HL-60 (cell line): ENCODE results near the gene WDR77.

Experiments
- DNase-seq, 2 experiments: peaks; one replicate each; pipeline ENCODE4 v3.0.0-alpha.2; 2010 to 2020; ENCODE audit warnings: low read depth in 1 of 2, low spot score in 1 of 2
- H3K27ac ChIP-seq: fragments of 250-450 bp; sonication (Bioruptor Pico); replicated peaks from 2 replicates; pipeline ENCODE4 v1.5.1; 2020; ENCODE audit warnings: mild to moderate bottlenecking, moderate library complexity
- H3K27me3 ChIP-seq: fragments of 250-450 bp; sonication (Bioruptor Pico); 2 replicates; pipeline ENCODE4 v1.5.1; 2021; ENCODE audit warnings: mild to moderate bottlenecking, moderate library complexity; ENCODE audit not compliant: insufficient read depth, poor library complexity, severe bottlenecking
- H3K4me3 ChIP-seq: replicated peaks from 2 replicates; pipeline ENCODE4 v1.5.1; 2011; ENCODE audit warnings: mild to moderate bottlenecking, control low read depth, low read length; ENCODE audit not compliant: insufficient read depth
- CTCF ChIP-seq: IDR thresholded peaks from one replicate; pipeline ENCODE4 v1.5.1; 2011; ENCODE audit warnings: low read length, control low read depth, inconsistent platforms; ENCODE audit not compliant: insufficient read depth
- GABPA ChIP-seq: IDR thresholded peaks from 2 replicates; pipeline ENCODE4 v1.6.1; 2012; ENCODE audit warnings: low read depth
- POLR2AphosphoS5 ChIP-seq: IDR thresholded peaks from 2 replicates; pipeline ENCODE4 v1.6.1; 2012; ENCODE audit warnings: low read depth
- SPI1 ChIP-seq: IDR thresholded peaks from 2 replicates; pipeline ENCODE4 v1.6.1; 2012; ENCODE audit warnings: low read depth, mild to moderate bottlenecking, borderline replicate concordance
- TF ChIP-seq, protein P1 (sequence below): IDR thresholded peaks from 2 replicates; pipeline ENCODE4 v1.6.1; 2012; ENCODE audit warnings: low read depth; ENCODE audit not compliant: insufficient replicate concordance

The WDR77 gene

DNA sequence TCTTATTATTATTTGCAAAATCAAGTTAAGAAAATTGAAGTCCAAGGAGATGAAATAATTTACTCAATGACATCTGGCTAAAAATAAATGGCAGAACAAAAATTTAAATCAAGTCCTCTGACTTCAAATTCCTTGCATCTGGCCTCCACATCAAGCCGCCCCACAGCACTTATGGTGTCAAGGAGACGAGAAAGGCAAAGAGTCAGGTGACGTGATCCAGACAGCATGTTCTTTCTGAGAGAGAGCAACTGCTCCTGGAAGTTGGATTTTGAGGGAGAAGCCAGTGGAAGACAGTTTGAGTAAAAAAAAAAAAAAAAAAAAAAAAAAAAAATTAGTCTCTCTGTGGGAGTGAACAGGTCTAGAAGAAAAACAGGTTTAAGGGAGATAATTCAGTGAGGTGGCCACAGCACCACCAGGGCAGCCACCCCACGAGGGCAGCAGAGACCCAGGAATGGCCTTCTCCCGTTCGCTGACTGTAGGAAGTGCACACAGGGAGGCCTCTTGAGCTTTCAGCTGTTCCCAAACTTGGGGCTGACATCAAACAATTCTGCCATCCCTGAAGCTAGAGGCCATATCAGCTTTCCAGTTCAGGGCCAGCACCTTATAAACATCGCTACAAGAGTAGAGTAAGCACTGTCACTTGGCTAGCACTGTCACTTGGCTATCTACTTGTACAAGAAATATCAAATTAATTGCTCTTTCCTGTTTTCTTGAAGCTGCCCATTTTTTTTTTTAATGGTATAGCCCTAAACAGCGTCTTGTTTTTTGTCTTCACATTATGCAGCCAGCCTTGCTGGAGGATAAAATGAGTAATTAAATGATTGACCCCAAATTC is 32.5 kb upstream of the WDR77 start:
- peak; percentile 66 to 88 for DNase-seq
- no peak overlapping the region for H3K4me3 ChIP-seq
- peak overlapping the region; percentile 65 for H3K27ac ChIP-seq
- H3K27me3 ChIP-seq: no peaks in the 10 kb centered on the region
- peak; percentile 60 for TF ChIP-seq CTCF
- TF ChIP-seq, protein P1, sequence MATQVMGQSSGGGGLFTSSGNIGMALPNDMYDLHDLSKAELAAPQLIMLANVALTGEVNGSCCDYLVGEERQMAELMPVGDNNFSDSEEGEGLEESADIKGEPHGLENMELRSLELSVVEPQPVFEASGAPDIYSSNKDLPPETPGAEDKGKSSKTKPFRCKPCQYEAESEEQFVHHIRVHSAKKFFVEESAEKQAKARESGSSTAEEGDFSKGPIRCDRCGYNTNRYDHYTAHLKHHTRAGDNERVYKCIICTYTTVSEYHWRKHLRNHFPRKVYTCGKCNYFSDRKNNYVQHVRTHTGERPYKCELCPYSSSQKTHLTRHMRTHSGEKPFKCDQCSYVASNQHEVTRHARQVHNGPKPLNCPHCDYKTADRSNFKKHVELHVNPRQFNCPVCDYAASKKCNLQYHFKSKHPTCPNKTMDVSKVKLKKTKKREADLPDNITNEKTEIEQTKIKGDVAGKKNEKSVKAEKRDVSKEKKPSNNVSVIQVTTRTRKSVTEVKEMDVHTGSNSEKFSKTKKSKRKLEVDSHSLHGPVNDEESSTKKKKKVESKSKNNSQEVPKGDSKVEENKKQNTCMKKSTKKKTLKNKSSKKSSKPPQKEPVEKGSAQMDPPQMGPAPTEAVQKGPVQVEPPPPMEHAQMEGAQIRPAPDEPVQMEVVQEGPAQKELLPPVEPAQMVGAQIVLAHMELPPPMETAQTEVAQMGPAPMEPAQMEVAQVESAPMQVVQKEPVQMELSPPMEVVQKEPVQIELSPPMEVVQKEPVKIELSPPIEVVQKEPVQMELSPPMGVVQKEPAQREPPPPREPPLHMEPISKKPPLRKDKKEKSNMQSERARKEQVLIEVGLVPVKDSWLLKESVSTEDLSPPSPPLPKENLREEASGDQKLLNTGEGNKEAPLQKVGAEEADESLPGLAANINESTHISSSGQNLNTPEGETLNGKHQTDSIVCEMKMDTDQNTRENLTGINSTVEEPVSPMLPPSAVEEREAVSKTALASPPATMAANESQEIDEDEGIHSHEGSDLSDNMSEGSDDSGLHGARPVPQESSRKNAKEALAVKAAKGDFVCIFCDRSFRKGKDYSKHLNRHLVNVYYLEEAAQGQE: no peak
- no peak for TF ChIP-seq GABPA
- peak; percentile 52; the same call in 1 of the 2 replicates for TF ChIP-seq SPI1

- peak in 1 of 2 experiments; percentile 49 for DNase-seq
- Histone ChIP-seq H3K27ac (peak overlapping the region; percentile 65), H3K27me3 (no peaks in the 10 kb centered on the region), H3K4me3 (no peak overlapping the region)
- peak; percentile 97 for TF ChIP-seq SPI1
- TF ChIP-seq POLR2AphosphoS5: no peak
Measured at GRCh38 chr1:111480674-111481073, 31.6 kb upstream of the WDR77 start.

GRCh38 chr1:111476761-111477309 is 27.8 kb upstream of the WDR77 start:
- no peaks in the 10 kb centered on the region for H3K27me3 ChIP-seq

DNA sequence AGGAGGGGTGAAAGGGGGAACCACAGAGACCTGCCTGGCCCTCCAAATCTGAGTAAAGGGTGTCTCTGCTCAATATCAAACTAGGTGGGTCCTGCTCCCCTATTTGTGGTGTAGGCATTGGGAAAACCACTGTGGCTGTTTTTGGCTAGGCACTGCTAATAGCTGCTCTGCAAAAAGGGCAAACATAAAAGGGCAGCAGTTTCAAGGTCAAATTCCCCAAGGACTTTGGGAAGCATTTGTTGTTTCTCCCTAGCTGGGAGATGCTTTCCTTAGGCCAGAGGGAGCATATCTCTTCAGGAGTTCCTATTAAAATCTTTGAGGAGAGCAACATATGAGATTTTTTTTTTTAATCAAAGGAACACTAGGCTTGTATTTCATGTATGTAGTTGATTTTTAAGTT is 27.2 kb upstream of the WDR77 start:
- Histone ChIP-seq H3K4me3 (no peak overlapping the region), H3K27me3 (no peaks in the 10 kb centered on the region), H3K27ac (peak overlapping the region; percentile 27)
- no peak for TF ChIP-seq GABPA
- no peak for TF ChIP-seq SPI1
- TF ChIP-seq, protein P1: no peak
- no peak for TF ChIP-seq CTCF
- DNase-seq: no peak

More at GRCh38 chr1:111476761-111477309, 27.8 kb upstream of the WDR77 start:
- peak in 1 of 2 experiments; percentile 43 for DNase-seq
- Histone ChIP-seq H3K4me3 (no peak overlapping the region; the same call in 1 of the 2 replicates), H3K27ac (peak overlapping the region; percentile 27)
- TF ChIP-seq SPI1 (0 out of 2 replicates have a peak, but pooled peaks have one; percentile 26), POLR2AphosphoS5 (0 out of 2 replicates have a peak, but pooled peaks have one; percentile 32)
- TF ChIP-seq, protein P1: no peak
